GM12875 (cell line): ENCODE results near the gene ELK1.

Experiments used
- H3K4me3 ChIP-seq: one replicate; pipeline ENCODE4 v1.5.1; 2011; ENCODE audit warnings: low read depth, low read length, control low read depth
- CTCF ChIP-seq: IDR thresholded peaks from 2 replicates; pipeline ENCODE4 v1.5.1; 2011; ENCODE audit warnings: low read depth, mild to moderate bottlenecking, control low read depth, inconsistent platforms, low read length, moderate library complexity, borderline replicate concordance; ENCODE audit not compliant: insufficient read depth

ELK1 gene

GRCh38 chrX:47632666-47633065, 17.7 kb downstream of the ELK1 start:
- H3K4me3 ChIP-seq = no peak overlapping the region
- no peak for TF ChIP-seq CTCF

GRCh38 chrX:47631676-47632075, 18.7 kb downstream of the ELK1 start:
- H3K4me3 ChIP-seq = no peak overlapping the region
- TF ChIP-seq CTCF = no peak

GRCh38 chrX:47629419-47630200, 20.8 kb downstream of the ELK1 start, which contains the start of gene CFP:
Gene CFP (minus strand): TSS chrX:47629930. CDS start chrX:47629844, 86 bp downstream.
- no peak for TF ChIP-seq CTCF
- peak within 1 kb of the TSS; percentile 44 for H3K4me3 ChIP-seq

- TF ChIP-seq CTCF = peak; percentile 29; the same call in 1 of the 2 replicates
- peak overlapping the region; percentile 44 for H3K4me3 ChIP-seq
Measured at GRCh38 chrX:47628982-47629381, 21.4 kb downstream of the ELK1 start.

- no peak for TF ChIP-seq CTCF
- H3K4me3 ChIP-seq = no peak overlapping the region
Measured at GRCh38 chrX:47625365-47625764, 25.0 kb downstream of the ELK1 start.

DNA sequence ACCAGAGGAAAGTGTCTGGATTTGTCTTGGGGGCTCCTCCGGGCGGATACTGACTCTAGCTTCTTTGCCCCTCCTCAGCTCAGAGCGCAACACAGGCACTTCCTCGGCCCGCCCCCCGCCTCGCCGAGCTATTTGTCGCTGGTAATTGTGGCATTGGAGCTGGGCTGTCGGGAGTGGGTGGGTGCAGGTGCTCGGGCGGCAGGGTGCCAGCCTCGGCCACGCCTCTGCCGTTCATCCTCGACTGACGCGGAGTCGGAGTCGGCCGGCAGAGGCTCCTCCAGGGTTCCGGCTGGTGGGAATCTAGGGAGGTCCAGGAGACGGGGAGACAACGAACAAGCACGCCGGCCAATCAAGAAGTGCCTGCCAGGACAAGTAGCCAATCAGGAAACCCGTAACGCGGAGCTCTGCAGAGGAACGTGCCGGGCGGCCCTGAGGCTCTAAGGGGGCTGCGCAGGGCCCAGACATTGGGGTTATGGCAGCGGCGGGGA, 26.8 kb downstream of the ELK1 start:
- no peak for TF ChIP-seq CTCF
- H3K4me3 ChIP-seq = no peak overlapping the region

DNA sequence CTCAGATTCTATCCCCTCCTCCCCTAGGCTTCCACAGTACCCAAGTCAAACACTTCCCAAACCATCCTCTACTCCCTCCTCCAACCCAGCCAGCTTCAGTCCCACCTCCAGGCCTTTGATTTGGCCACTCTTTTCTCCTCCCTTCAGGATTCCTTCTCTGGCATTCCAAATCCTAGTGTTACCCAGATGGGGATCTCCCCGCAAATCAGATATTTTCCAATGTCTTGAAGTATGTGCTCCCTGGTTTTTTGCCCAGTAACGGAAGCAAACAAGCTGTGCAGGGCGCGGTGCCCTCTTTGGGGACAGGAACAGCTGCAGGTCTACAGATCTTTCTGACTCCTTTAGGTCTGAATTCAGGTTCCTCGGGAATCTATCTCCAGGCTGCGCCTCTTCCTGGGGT, 28.5 kb downstream of the ELK1 start:
- no peak overlapping the region for H3K4me3 ChIP-seq
- TF ChIP-seq CTCF = no peak
